ENCODE data around the gene EML4.

GRCh38 chr2:42142547-42143184 lies 26.5 kb upstream of the EML4 start:
- TF ChIP-seq CTCF (conservative IDR thresholded peaks at IDR 0.05; ENCODE audit: low read depth, low read length) (no peak), EZH2 (IDR thresholded peaks at IDR 0.05; ENCODE audit: borderline replicate concordance, low read depth, low read length, poor library complexity, severe bottlenecking) (no peak)

Measured in A673 (cell line).